Dermis microvascular lymphatic vessel endothelial cell (primary cell): ENCODE data around the gene PRKCA. TPM values are rescaled to one million over a fixed set of nuclear protein-coding genes. Genes with fewer than 3 reads are reported as not detected.

ENCODE experiments used
- DNase-seq, 2 donors: peaks; one replicate each; pipeline versions ENCODE4 v3.0.0 to v3.0.0-alpha.2; 2010; ENCODE audit warnings: low read depth in 2 of 2
- total RNA-seq: library from RNA; depleted of rRNA; stranded (reverse); fragments of >200 nt; gene quantifications from 2 replicates; pipeline ENCODE4 v1.2.1, GENCODE V29; 2014

Gene PRKCA
- total RNA-seq, 1 donor from 2014 or later, result 3.6 TPM

DNA sequence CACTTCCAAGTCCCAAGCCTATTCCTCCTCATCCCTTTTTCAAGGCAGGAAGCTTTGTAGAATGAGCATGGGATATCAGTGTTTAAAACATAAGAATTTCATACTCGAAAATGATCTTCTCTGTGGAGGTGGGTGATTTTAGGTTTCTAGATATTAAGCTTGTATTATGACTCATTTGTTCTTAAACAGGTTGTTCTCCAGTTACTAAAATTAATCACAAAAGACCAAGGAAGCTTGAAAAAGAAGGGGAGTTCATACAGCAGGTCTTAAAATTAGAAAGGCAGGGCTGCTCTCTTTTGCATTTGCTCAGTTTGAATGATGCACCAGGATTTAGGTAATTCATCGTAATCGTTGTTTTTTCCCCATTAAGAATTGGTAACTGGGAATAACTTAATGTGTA lies 208.7 kb downstream of the PRKCA start:
- DNase-seq, result no peak

DNA sequence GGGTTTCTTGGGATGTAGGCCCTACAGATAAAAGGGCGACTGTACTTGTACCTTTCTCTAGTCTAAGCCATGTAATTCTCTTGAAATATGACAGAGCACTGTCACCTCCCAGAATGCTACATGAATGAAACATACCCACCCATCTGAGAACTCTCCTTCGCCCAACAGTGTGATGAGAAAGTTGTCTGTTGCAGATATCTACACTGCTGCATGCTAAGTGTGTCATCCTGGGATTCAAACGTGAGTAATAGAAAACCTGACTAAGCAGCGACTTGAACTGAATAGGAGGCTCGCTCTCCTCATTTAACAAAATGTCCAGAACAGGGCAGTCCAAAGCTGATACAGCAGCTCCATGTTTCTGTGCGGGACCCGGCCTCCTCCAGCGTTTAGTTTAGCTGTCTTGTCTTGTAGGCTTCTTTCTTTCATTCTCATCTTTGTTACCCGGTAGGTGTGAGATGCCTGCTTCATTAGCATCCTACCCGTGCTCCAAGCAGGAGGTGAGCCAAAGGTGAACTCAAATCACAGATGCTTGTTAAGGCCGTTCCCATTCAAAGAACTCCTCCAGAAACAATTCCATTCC lies 211.9 kb downstream of the PRKCA start:
- no peak for DNase-seq

DNA sequence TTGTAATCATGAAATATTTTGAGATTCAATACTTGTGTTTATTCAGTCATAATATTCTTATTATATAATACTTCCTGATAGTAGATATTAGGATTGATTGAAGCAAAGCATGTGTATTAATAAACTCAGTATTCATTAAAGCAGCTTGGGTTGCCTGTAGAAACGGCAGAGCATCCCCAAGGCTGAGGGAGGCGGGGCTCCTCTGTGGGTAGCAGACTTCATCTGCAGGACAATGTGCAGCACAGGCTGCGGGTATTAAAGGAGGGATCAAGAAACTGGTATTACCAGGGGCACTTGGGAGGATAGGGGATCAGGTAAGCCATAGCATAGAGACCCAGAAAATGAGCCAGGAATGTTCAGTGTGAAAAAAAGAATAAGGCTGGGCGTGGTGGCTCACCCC lies 213.6 kb downstream of the PRKCA start:
- no peak for DNase-seq

DNA sequence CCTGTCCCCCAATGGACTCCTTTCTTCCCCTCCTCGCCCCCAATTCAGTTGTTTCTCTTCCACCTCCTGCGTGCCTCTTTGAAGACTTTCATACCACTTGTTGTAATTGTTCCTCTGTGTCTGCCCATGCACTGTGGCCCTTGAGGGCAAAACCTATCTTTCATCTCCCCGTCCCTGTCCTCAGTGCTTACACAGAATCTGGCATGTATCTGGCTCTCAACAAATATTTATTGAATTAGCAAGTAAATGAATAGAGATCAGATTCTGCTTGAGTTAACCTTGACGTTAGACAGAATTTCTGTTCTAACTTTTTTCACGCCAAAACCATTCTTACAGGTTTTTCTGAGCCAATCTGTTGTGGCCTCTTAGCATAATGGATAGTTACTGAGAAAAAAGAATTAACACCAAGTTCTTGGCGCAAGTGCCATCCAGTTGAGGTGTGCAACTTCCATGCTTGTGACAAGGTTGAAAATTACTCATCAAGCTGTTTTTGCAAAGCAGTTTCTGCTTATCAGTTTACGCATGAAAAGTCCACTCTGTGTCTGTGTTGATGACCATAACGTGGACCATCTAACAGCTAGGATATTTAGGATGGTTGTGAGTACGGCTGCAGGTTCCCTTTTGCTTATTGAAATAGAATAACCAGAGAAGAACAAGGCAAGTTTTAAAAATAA lies 215.1 kb downstream of the PRKCA start:
- no peak for DNase-seq

DNA sequence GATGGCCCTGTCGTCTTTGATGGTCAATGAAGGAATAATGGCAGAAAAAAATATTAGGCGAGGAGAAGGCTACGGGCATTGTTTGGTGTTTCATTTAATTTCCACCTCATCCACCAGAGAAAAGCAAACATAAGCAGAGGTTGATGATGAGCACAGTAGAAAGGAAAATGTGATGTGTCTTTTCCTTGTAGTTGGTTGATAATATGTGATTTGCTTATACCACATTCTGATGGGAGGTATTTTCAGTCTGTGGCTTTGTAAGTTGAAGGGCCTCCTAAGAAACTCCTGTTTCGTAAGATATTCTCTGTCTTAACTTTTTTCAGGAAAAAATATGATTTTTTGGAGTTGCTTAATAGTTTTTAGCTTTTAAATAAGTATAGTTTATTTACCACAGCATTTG lies 215.7 kb downstream of the PRKCA start:
- DNase-seq, result no peak

DNA sequence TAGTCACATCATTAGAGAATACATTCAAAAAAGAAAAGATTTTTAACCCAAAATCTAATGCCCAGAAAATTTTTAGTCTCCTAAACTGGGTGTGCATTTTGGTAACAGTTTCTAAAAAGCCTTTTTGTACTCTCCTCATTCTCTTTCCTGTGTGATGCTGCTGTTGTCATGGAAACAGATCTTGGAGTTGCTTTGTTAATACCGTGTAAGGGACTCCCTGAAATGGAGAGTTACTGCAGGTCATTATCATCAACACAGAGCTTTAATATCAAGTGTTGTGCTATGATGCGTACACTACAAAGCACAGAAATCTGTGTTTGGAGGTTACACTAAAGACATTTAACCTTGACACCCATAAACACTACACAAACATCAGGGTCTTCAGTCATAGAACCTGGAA lies 216.3 kb downstream of the PRKCA start:
- no peak for DNase-seq

DNA sequence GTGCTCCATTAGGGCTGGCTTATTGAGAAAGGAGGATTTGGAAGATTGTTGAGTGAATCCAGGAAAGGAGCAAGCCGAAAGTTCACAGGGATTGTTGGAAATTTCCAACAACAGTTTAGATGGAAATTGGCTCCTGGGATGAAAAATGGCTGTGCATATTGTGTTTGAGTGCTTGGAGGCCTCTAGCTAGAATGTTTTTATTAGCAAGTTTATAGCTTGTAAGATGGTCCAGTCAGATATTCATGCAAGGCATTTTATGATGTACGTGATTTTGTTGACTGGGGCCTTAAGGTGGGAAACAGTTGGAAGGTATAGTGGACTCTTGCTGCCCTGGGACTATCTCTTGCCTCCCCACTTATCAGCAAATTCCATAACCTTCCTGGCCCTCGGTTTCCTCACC lies 216.7 kb downstream of the PRKCA start:
- no peak for DNase-seq

DNA sequence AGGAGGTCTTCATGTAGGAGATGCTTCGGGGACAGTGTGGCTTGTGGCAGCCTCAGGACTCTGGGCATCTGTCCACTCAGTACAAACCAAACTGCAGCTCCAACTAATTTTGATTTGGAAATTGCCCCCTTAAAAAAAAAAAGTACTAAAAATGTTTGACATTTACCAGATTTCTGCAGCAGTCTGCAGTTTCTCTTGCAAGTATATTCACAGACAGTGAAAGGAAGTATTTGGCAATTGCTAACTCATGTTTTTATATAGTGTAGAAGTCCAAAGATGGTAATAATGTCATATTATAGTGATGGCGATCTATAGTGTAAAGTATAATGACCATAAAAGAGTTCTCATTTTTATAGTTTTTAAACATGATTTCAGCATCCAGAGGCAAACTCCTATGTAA lies 218.6 kb downstream of the PRKCA start:
- DNase-seq, result no peak

DNA sequence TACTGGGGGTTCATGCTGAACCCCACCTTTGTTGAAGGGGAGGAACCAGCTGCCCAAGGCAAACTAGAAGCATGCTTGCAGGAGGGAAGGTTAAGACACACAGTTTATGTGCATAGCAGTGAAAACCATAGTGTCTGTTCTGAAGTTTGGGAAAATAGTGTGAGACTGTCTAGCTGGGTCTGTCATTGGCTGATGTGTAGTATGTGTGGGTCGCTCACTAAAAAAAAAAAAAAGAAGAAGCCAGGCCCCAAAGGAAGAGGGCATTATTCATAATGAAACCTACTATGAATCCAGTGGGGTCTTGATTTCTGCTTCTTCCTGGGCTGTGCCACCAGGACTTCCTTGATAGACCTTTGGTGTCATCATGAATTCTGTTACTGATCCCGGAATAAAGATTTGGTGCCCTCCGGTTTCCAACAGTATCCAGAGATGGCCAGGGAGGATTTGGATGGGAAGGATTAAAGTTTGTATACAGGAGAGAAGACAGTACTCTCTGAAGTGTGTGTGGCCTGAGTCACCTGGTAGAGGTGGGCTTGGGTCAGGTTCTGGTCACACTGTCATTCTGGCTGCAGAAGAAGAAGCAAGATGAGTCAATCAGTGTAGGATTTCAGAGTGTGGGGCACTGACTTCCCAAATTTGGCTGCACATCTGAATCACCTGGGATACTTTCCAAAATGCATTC lies 220.3 kb downstream of the PRKCA start:
- no peak for DNase-seq

DNA sequence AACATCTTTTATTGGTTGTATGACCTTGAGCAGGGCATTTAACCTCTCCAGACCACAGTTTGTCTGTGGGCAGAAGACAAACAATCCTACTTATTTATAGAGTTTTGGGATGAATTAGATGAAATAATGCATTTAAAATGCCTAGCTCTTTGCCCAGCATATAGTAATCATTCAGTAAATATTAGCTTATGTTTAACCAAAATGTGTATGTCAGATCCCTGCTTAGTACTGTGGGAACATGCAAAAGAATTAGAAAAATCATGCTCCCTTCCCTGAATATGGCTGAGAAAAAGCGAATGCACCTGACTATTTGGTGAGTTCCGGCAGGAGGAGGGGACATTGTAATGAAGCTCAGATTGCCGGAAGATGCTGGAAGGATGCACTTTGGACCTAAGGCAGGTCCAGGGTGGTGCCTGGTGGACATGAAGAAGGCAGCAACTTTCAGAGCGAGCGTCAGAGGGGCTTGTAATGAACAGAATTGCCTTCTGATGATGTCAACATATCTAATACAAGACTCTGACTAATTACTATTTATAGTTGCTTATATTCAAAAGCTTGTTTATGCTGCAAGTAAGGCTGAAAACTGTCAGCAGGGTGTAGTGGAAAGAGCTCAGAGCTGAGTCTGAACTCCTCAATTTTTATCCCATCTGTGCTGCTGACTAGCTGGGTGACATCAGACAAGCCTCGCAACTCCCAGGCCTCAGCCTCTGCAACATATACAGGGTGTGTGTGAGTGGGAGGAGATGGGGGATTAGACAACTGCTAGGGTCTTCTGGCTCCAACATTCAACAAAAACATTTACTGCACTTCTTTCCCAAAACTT lies 221.2 kb downstream of the PRKCA start:
- DNase-seq, result no peak

DNA sequence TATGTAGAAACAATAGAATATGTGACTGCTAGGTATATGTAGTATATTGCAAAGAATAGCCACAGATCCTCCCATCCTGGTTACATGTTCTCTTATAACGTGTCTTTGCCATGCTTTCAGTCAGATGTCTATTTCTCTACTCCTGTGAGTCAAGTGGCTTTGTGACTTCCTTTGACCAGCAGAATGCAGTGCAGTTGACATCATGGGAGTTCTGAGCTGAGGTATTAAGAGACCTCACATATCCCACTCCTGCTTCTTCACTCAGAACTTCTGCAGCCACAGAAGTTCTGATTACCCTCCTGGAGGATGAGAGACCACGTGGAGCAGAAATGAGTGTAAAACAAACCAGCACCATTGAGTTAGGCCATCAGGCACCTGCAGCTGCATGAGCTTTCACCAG lies 222.5 kb downstream of the PRKCA start:
- DNase-seq, result no peak

DNA sequence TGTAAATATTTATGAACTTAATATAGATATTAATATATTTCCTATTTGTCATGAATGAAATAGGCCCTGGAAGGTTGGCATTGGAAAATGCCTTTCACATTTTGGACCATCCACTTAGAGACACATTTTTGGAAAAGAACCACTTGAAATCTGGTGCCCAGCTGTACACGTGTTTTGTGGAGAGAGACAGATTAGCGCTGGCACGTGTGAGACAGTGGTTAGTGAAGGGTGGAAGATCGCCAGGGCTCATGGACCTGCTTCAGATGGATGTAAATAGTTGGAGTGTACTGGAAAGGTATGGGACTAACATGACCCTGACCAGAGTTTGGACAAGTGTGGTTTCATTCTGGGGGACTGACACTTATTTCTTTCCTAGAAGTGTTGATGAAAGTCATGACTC lies 222.9 kb downstream of the PRKCA start:
- no peak for DNase-seq

DNA sequence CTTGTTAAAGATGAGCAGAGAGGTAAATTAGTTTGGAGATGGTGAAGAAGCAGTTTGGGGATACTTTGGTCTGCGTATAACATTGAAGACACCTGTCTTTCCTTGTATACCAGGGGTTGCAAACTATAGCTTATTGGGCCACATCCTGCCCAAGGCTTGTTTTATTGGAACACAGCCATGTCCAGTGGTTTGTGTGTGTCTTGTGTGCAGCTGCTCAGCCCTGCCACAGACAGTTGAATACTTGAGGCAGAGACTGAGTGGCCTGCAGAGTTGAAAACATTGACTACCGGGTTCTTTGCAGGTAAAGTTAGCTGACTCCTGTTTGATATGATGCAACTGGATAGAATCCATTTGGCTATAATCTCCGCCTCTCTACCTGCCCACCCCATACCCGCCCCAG lies 224.4 kb downstream of the PRKCA start:
- no peak for DNase-seq

DNA sequence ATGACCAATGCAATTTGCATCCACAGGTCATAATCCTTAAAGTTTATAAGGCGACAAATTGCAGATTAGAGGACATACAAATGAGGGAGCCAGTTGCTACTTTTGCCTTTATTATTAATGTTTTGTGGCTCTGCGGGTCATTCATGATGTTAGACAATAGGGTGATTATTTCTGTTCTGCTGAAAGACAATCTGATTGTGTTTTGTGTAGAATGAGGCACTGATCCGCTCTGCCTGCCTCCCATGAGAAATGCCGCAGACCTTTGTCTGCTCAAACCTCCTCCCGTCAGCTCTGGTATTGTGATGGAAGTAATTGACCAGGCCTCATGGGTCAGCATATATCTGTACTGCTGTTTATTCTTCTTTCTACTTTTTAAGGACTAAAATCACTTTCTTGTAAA lies 224.9 kb downstream of the PRKCA start:
- no peak for DNase-seq

DNA sequence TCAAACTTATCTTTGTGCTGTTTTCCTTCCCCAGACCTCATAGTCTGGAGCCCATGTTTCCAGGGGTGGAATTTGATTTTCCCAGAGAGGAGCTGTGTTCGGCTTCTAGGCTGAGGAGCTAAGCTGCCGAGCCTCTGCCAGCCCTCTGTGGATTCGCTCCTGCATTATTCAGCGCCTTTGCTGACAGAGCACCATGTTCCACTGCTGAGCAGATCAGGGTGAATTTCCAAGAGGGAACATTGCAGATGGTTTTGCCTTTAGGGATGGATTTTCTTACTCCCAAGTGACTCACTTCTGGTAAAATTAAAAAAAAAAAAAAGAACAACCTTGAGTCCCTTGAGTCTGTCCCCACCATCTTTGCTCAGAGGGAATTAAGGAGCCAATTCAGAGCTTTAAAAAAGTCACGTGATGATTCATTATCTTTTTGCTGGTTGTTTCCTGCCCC lies 229.5 kb downstream of the PRKCA start:
- DNase-seq, result no peak

DNA sequence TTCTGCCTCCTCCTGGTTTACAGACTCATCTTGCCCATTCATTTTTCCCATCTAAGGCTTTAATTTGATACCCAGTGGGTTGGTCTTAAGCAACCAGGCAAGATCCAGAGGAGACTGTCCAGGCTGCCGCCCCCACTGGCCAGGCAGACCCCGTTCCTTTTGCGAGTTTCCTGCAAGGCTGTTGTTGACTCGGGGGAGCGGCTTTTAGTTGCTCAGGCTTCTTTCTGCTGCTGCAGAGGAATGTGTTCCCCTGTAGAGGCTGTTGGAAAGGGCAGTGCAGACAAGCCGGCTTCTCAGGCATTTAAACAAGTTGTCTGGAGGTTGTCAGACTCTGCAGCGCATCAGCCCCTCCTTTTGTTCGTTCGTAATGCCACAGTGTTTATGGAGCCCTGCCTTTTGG lies 231.2 kb downstream of the PRKCA start:
- DNase-seq, result no peak

DNA sequence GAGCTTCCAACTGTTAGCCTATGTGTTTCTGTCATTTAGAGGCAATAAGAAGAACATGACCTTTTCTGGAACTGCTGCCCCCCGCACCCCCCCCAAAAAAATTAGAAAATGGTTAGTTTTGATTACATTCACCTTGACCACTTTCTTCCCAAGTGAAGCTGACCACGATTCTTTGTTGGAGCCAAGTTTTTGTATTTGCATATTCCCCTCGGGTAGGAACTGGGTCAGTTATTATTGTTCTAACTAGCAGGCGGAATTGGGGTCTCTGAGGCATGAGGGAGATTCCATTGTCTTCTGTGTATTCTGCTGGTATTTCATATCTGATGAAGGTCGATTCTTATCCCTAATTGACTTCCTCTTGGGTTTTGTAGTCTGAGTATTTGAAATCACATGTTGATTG lies 231.6 kb downstream of the PRKCA start:
- no peak for DNase-seq

DNA sequence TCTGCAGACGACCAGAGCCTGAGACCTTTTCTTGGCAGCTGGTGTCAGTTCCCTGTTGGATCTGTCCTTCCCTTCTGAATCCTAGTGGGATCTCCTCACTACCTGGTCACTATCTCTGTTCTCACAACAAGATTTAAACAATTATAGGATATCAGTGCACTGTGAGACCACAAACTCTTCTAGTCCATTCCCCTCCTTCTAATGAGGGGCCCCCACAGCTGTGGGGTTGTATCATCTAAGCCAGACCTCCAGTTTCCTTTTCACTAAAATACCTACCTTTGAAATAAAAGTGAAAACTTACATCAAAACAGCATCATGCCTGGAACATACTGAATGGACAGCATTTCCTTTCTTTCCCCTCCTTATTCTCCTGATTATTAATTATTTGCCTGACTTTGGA lies 233.2 kb downstream of the PRKCA start:
- DNase-seq, result no peak

DNA sequence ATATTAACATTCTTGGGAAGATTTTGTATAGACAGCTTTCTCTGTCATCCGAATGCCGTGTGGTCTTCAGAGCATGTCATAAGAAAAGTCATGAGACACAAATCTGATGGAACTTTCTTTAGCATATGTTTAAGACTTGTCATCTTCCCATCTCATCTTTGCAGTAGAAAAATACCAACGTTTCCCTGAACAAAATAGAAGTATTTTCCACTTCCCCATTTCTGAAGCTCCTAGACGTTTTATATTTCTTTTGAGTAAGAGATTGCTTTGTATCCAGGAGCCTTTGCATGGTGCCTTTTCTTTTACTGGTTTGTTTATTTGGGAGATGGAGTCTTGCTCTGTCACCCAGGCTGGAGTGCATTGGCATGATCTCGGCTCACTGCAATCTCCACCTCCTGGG lies 235.1 kb downstream of the PRKCA start:
- DNase-seq, result no peak

DNA sequence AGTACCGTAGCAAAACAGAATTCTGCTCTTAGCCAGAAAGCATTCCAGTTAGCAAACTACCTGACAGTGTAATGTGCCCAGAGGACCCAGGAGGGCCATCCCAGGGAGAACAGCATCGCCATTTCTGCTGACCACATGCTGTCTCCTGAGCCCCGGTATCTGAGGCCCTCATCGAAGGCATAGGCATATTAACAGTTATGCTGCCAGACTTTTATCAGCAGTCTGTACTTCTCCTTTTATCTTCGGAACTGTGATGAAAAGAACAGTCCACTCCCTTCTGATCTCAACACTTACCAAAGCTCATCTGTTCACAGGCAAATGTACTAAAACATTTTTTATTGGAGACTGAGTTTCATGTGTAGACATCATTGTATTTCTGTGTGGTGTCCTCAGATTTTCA lies 236.4 kb downstream of the PRKCA start:
- no peak for DNase-seq

DNA sequence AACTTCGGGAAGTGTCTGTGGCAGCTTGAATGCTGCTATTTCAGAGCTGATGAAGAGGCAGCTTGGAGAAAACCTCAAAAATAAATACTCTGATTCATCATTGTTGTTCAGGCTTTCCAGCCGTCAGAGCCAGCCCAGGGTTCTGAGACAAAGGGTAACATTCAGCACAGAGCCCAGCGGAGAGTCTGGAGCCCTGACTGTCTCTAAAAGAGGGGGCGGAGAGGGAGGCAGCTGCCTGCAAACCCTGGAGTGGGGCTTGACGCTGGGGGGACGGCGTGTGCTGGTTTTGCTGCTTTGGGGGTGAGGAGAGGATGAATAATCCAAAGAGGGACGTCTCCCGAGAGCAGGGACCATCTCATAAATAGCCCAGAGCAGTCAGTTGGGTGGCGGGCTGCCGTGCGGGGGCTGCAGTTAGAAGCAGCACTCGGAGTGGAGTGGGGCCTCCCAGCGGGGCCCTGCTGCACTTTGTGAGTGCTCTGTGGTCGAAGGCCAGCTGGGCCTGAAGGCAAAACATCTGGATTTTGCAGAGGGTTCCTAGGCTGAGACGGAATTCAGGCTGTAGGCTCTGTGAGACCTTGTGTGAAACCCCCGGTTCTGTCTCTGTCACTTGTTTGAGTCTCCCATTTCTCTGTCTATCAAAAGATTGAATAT lies 237.8 kb downstream of the PRKCA start:
- peak in 1 of 2 donors; percentile 50 for DNase-seq
